HEK293 (cell line): ENCODE results near the gene IGFN1.
A peak's percentile ranks its signal among the peaks of the same experiment; 100 is the strongest.

ENCODE experiments used
- BCL11B ChIP-seq: fragments of 450-650 bp; formaldehyde crosslinking; IDR thresholded peaks from 2 replicates; pipeline ENCODE4 v1.5.1; 2016; ENCODE audit warnings: low read depth, missing biosample characterization, missing genetic modification characterization
- GLIS2 ChIP-seq: fragments of 450-650 bp; formaldehyde crosslinking; IDR thresholded peaks from 2 replicates; pipeline ENCODE4 v1.5.1; 2016; ENCODE audit warnings: missing biosample characterization, missing genetic modification characterization
- HOXC10 ChIP-seq: sonication (generic); formaldehyde crosslinking; IDR thresholded peaks from 2 replicates; pipeline ENCODE4 v1.8.1; 2023; ENCODE audit warnings: mild to moderate bottlenecking, missing genetic modification reagents
- MYNN ChIP-seq: fragments of 450-650 bp; formaldehyde crosslinking; IDR thresholded peaks from 2 replicates; pipeline ENCODE4 v1.5.1; 2016; ENCODE audit warnings: missing biosample characterization, missing genetic modification characterization, borderline replicate concordance
- YY1 ChIP-seq: fragments of 450-650 bp; formaldehyde crosslinking; IDR thresholded peaks from 2 replicates; pipeline ENCODE4 v1.5.1; 2018; ENCODE audit warnings: missing biosample characterization, missing genetic modification characterization
- ZIC2 ChIP-seq: fragments of 450-650 bp; formaldehyde crosslinking; IDR thresholded peaks from 2 replicates; pipeline ENCODE4 v1.5.1; 2016; ENCODE audit warnings: missing biosample characterization, missing genetic modification characterization
- ZNF112 ChIP-seq: fragments of 450-650 bp; formaldehyde crosslinking; IDR thresholded peaks from 2 replicates; pipeline ENCODE4 v1.5.0; 2017; ENCODE audit warnings: missing biosample characterization, missing genetic modification characterization
- ZNF132 ChIP-seq: fragments of 450-650 bp; formaldehyde crosslinking; IDR thresholded peaks from 2 replicates; pipeline ENCODE4 v1.5.1; 2017; ENCODE audit warnings: missing biosample characterization, missing genetic modification characterization, borderline replicate concordance
- ZNF140 ChIP-seq: fragments of 450-650 bp; formaldehyde crosslinking; IDR thresholded peaks from 2 replicates; pipeline ENCODE4 v1.5.1; 2016; ENCODE audit warnings: missing biosample characterization, missing genetic modification characterization
- ZNF146 ChIP-seq: fragments of 450-650 bp; formaldehyde crosslinking; IDR thresholded peaks from 2 replicates; pipeline ENCODE4 v1.5.1; 2016; ENCODE audit warnings: missing biosample characterization, missing genetic modification characterization
- ZNF16 ChIP-seq: fragments of 450-650 bp; formaldehyde crosslinking; IDR thresholded peaks from 2 replicates; pipeline ENCODE4 v1.5.1; 2016; ENCODE audit warnings: low read depth, missing biosample characterization, missing genetic modification characterization
- ZNF24 ChIP-seq: fragments of 450-650 bp; formaldehyde crosslinking; IDR thresholded peaks from 2 replicates; pipeline ENCODE4 v1.5.1; 2016; ENCODE audit warnings: missing biosample characterization, missing genetic modification characterization
- ZNF350 ChIP-seq: fragments of 450-650 bp; formaldehyde crosslinking; IDR thresholded peaks from 2 replicates; pipeline ENCODE4 v1.5.0; 2017; ENCODE audit warnings: missing biosample characterization, mild to moderate bottlenecking, missing genetic modification characterization
- ZNF391 ChIP-seq: fragments of 450-650 bp; formaldehyde crosslinking; IDR thresholded peaks from 2 replicates; pipeline ENCODE4 v1.5.1; 2016; ENCODE audit warnings: low read depth, missing biosample characterization, missing genetic modification characterization, borderline replicate concordance
- ZNF623 ChIP-seq: fragments of 450-650 bp; formaldehyde crosslinking; IDR thresholded peaks from 2 replicates; pipeline ENCODE4 v1.5.1; 2016; ENCODE audit warnings: missing biosample characterization, missing genetic modification characterization
- ZNF76 ChIP-seq: fragments of 450-650 bp; formaldehyde crosslinking; IDR thresholded peaks from 2 replicates; pipeline ENCODE4; 2016; ENCODE audit warnings: low read depth, missing biosample characterization, missing genetic modification characterization, borderline replicate concordance
- ZNF776 ChIP-seq: fragments of 450-650 bp; formaldehyde crosslinking; IDR thresholded peaks from 2 replicates; pipeline ENCODE4 v1.5.0; 2017; ENCODE audit warnings: missing biosample characterization, missing genetic modification characterization, borderline replicate concordance
- ZXDB ChIP-seq: fragments of 450-650 bp; formaldehyde crosslinking; IDR thresholded peaks from 2 replicates; pipeline ENCODE4 v1.5.1; 2016; ENCODE audit warnings: missing biosample characterization, missing genetic modification characterization
- TF ChIP-seq, protein P1 (sequence below): fragments of 450-650 bp; formaldehyde crosslinking; IDR thresholded peaks from 2 replicates; pipeline ENCODE4 v1.5.1; 2016; ENCODE audit warnings: missing biosample characterization, missing genetic modification characterization
- TF ChIP-seq, protein P2 (sequence below): fragments of 450-650 bp; formaldehyde crosslinking; IDR thresholded peaks from 2 replicates; pipeline ENCODE4 v1.5.1; 2016; ENCODE audit warnings: missing biosample characterization, missing genetic modification characterization
- TF ChIP-seq, protein P3 (sequence below): fragments of 450-650 bp; formaldehyde crosslinking; IDR thresholded peaks from 2 replicates; pipeline ENCODE4 v1.5.1; 2016; ENCODE audit warnings: missing biosample characterization, missing genetic modification characterization
- TF ChIP-seq, protein P4 (sequence below): fragments of 450-650 bp; formaldehyde crosslinking; IDR thresholded peaks from 2 replicates; pipeline ENCODE4 v1.5.1; 2016; ENCODE audit warnings: missing biosample characterization, missing genetic modification characterization
- TF ChIP-seq, protein P5 (sequence below): fragments of 450-650 bp; formaldehyde crosslinking; IDR thresholded peaks from 2 replicates; pipeline ENCODE4 v1.5.1; 2016; ENCODE audit warnings: missing biosample characterization, missing genetic modification characterization
- TF ChIP-seq, protein P6 (sequence below): fragments of 450-650 bp; formaldehyde crosslinking; IDR thresholded peaks from 2 replicates; pipeline ENCODE4 v1.5.1; 2017; ENCODE audit warnings: missing biosample characterization, missing genetic modification characterization
- TF ChIP-seq, protein P7 (sequence below): fragments of 450-650 bp; formaldehyde crosslinking; IDR thresholded peaks from 2 replicates; pipeline ENCODE4 v1.5.1; 2016; ENCODE audit warnings: missing biosample characterization, missing genetic modification characterization
- TF ChIP-seq, protein P8 (sequence below): sonication (generic); formaldehyde crosslinking; IDR thresholded peaks from 2 replicates; pipeline ENCODE4 v1.8.1; 2022; ENCODE audit warnings: mild to moderate bottlenecking, moderate library complexity, missing genetic modification reagents

The IGFN1 gene

DNA sequence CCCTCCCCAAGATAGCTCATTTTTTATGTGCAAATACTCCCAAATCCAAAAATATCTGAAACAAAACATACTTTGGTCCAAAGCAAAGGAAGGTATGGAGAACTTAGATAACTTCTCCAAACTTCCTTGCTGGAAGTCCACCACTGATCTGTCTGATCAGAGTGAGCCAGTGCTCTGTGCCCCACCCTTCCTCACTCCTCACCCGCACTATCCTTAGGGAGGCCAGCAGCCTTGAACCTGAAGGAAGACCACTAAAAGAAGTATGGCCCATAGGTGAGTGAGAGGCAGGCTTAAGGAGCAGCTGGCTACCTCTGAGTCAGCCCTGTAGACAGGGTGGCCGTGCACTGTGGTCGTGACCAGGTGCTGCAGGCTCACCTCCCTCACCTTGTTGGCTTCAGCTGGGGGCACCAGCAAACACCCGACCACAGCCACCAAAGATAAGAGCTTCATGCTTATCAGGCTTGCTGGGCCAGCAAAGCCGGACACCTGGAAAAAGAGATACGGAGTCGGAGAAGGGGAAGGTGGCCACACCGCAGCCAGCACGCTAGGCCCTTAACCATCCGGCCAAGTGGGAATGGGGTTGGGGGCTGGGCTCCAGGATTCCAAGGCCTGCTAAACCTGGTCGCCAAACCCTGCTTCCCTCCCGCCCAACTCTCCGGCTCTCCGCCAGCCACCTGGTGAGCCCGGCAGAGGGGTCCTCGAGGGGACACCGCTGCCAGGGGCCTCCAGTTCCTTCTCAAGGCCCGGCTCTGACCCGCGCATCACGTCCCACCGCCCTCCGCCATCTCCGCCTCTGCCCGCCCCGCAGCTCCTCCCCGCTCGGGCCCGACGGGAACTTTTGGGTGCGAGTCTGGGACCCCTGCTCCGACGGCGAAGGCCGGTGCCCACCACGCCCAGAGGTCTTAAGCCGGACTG is 36.9 kb upstream of the IGFN1 start (continued):
- TF ChIP-seq, protein P1, sequence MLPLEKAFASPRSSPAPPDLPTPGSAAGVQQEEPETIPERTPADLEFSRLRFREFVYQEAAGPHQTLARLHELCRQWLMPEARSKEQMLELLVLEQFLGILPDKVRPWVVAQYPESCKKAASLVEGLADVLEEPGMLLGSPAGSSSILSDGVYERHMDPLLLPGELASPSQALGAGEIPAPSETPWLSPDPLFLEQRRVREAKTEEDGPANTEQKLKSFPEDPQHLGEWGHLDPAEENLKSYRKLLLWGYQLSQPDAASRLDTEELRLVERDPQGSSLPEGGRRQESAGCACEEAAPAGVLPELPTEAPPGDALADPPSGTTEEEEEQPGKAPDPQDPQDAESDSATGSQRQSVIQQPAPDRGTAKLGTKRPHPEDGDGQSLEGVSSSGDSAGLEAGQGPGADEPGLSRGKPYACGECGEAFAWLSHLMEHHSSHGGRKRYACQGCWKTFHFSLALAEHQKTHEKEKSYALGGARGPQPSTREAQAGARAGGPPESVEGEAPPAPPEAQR: no peak
- TF ChIP-seq YY1 (tag by site-specific recombination) (peak; percentile 64; the same call in 1 of the 2 replicates), ZIC2 (tag by site-specific recombination) (no peak), ZNF776 (tag by site-specific recombination) (no peak), HOXC10 (CRISPR knock-in tag) (no peak), ZNF112 (tag by site-specific recombination) (no peak), ZNF24 (tag by site-specific recombination) (no peak), ZNF391 (no peak), ZNF16 (no peak), ZNF76 (peak; percentile 76; the same call in 1 of the 2 replicates), MYNN (tag by site-specific recombination) (no peak), GLIS2 (peak; percentile 62), BCL11B (tag by site-specific recombination) (no peak), ZNF350 (tag by site-specific recombination) (no peak), ZNF623 (no peak), ZNF146 (0 out of 2 replicates have a peak, but pooled peaks have one; percentile 33), ZNF132 (tag by site-specific recombination) (no peak), ZXDB (tag by site-specific recombination) (peak; percentile 54; the same call in 1 of the 2 replicates), ZNF140 (no peak)
- TF ChIP-seq, protein P2, sequence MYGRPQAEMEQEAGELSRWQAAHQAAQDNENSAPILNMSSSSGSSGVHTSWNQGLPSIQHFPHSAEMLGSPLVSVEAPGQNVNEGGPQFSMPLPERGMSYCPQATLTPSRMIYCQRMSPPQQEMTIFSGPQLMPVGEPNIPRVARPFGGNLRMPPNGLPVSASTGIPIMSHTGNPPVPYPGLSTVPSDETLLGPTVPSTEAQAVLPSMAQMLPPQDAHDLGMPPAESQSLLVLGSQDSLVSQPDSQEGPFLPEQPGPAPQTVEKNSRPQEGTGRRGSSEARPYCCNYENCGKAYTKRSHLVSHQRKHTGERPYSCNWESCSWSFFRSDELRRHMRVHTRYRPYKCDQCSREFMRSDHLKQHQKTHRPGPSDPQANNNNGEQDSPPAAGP (tag by site-specific recombination): peak; percentile 44; the same call in 1 of the 2 replicates
- TF ChIP-seq, protein P3, sequence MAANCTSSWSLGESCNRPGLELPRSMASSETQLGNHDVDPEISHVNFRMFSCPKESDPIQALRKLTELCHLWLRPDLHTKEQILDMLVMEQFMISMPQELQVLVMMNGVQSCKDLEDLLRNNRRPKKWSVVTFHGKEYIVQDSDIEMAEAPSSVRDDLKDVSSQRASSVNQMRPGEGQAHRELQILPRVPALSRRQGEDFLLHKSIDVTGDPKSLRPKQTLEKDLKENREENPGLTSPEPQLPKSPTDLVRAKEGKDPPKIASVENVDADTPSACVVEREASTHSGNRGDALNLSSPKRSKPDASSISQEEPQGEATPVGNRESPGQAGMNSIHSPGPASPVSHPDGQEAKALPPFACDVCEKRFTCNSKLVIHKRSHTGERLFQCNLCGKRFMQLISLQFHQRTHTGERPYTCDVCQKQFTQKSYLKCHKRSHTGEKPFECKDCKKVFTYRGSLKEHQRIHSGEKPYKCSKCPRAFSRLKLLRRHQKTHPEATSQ: 0 out of 2 replicates have a peak, but pooled peaks have one; percentile 11
- TF ChIP-seq, protein P4, sequence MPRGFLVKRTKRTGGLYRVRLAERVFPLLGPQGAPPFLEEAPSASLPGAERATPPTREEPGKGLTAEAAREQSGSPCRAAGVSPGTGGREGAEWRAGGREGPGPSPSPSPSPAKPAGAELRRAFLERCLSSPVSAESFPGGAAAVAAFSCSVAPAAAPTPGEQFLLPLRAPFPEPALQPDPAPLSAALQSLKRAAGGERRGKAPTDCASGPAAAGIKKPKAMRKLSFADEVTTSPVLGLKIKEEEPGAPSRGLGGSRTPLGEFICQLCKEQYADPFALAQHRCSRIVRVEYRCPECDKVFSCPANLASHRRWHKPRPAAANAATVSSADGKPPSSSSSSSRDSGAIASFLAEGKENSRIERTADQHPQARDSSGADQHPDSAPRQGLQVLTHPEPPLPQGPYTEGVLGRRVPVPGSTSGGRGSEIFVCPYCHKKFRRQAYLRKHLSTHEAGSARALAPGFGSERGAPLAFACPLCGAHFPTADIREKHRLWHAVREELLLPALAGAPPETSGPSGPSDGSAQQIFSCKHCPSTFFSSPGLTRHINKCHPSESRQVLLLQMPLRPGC (tag by site-specific recombination): no peak; the same call in 1 of the 2 replicates
- TF ChIP-seq, protein P5, sequence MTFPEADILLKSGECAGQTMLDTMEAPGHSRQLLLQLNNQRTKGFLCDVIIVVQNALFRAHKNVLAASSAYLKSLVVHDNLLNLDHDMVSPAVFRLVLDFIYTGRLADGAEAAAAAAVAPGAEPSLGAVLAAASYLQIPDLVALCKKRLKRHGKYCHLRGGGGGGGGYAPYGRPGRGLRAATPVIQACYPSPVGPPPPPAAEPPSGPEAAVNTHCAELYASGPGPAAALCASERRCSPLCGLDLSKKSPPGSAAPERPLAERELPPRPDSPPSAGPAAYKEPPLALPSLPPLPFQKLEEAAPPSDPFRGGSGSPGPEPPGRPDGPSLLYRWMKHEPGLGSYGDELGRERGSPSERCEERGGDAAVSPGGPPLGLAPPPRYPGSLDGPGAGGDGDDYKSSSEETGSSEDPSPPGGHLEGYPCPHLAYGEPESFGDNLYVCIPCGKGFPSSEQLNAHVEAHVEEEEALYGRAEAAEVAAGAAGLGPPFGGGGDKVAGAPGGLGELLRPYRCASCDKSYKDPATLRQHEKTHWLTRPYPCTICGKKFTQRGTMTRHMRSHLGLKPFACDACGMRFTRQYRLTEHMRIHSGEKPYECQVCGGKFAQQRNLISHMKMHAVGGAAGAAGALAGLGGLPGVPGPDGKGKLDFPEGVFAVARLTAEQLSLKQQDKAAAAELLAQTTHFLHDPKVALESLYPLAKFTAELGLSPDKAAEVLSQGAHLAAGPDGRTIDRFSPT (tag by site-specific recombination): 0 out of 2 replicates have a peak, but pooled peaks have one; percentile 25
- TF ChIP-seq, protein P6, sequence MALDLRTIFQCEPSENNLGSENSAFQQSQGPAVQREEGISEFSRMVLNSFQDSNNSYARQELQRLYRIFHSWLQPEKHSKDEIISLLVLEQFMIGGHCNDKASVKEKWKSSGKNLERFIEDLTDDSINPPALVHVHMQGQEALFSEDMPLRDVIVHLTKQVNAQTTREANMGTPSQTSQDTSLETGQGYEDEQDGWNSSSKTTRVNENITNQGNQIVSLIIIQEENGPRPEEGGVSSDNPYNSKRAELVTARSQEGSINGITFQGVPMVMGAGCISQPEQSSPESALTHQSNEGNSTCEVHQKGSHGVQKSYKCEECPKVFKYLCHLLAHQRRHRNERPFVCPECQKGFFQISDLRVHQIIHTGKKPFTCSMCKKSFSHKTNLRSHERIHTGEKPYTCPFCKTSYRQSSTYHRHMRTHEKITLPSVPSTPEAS (tag by site-specific recombination): no peak
- TF ChIP-seq, protein P7, sequence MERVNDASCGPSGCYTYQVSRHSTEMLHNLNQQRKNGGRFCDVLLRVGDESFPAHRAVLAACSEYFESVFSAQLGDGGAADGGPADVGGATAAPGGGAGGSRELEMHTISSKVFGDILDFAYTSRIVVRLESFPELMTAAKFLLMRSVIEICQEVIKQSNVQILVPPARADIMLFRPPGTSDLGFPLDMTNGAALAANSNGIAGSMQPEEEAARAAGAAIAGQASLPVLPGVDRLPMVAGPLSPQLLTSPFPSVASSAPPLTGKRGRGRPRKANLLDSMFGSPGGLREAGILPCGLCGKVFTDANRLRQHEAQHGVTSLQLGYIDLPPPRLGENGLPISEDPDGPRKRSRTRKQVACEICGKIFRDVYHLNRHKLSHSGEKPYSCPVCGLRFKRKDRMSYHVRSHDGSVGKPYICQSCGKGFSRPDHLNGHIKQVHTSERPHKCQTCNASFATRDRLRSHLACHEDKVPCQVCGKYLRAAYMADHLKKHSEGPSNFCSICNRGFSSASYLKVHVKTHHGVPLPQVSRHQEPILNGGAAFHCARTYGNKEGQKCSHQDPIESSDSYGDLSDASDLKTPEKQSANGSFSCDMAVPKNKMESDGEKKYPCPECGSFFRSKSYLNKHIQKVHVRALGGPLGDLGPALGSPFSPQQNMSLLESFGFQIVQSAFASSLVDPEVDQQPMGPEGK: peak; percentile 70
- TF ChIP-seq, protein P8, sequence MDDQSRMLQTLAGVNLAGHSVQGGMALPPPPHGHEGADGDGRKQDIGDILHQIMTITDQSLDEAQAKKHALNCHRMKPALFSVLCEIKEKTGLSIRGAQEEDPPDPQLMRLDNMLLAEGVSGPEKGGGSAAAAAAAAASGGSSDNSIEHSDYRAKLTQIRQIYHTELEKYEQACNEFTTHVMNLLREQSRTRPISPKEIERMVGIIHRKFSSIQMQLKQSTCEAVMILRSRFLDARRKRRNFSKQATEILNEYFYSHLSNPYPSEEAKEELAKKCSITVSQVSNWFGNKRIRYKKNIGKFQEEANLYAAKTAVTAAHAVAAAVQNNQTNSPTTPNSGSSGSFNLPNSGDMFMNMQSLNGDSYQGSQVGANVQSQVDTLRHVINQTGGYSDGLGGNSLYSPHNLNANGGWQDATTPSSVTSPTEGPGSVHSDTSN (CRISPR knock-in tag): 0 out of 2 replicates have a peak, but pooled peaks have one; percentile 24
